Stimulated activated naive CD4-positive, alpha-beta T cell (primary cell): Measurements from ENCODE around the gene RHOH.
"Not testable (repeated sequence)": the region's sequence is repeated elsewhere in the genome, so short reads cannot be mapped to it uniquely, and the experiment has no call there.

ENCODE experiments used
- DNase-seq, 6 experiments: peaks; one replicate each; lab custom pipeline; 2025; lab: John Stamatoyannopoulos, UW

RHOH gene, protein sequence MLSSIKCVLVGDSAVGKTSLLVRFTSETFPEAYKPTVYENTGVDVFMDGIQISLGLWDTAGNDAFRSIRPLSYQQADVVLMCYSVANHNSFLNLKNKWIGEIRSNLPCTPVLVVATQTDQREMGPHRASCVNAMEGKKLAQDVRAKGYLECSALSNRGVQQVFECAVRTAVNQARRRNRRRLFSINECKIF

DNA sequence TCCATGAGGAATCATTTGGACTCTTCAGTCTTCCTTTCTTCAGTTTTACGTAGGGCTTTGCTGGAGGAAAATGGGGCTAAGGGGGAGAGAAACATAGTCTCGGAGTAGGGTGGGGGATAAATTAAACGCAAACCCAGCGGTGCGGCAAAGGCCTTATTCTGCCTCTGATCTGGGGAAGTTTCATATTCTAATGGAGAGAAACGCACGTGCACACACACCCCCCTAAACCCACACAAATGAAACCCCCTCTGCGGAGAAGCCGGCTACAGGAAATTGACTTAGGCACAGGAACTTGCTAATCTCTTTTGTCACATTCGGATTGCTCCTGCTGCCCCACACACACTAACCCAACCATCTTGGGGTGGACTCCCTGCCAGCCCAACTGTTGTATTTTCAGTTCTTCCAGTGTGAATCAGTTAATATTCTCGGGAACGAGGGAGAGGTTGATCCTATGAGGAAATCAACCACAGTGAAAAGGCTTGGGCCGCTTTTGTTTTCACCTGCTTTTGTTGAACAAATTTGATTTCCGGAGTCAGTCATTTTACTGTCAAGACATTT lies at the start of gene RHOH:
Gene RHOH (plus strand): TSS at position 308 of the 558 bp plus-strand sequence. CDS start 46,356 bp downstream, outside the sequence.
- DNase-seq, result peak; percentile 67 to 88 (median 79)

DNA sequence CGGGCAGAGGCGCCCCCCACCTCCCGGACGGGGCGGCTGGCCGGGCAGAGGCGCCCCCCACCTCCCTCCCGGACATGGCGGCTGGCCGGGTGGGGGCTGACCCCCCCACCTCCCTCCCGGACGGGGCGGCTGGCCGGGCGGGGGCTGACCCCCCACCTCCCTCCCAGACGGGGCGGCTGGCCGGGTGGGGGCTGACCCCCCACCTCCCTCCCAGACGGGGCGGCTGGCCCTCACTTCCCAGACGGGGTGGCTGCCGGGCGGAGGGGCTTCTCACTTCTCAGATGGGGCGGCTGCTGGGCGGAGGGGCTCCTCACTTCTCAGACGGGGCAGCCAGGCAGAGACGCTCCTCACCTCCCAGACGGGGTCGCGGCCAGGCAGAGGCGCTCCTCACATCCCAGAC lies 49.3 kb upstream of the RHOH start:
- DNase-seq, result not testable (repeated sequence)

DNA sequence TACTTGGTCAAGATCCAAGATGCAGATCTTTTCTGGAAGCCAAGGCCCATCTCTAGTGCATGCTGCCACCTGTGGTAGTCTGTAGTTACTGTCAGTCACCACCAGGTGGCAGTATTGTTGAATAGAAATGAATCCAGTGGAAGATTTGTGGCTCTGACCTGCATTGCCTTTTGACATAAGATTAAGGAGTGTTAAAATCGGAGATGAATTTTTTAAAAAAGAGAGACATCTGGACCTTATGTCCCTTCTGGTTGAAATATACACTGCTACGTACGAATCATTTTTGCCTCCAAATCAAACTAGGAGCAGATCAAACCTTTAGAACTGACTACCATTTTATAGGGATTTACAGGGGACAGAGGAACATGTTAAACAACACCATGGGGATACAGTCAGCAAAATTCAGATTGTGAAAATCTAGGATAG lies 46.9 kb upstream of the RHOH start:
- DNase-seq, result peak; percentile 29 to 88 (median 69)

DNA sequence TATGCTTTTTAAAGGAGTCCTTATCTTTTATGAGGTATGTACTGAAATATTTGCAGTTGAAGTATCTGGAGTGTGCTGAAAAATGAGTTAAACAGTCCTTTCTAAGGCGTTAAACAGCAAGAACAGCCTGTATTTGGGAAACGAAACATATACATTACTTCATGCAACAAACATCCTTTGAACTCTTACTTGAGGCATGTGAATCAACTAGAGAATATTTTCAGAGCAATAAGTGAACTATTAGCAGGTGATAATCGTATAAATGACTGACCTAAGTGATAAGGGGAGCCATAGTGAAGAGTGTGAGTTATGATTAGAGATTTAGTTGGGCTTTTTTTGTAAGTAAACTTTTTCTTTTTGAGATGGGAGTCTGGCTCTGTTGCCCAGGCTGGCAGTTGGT lies 45.9 kb upstream of the RHOH start:
- DNase-seq, result no peak

DNA sequence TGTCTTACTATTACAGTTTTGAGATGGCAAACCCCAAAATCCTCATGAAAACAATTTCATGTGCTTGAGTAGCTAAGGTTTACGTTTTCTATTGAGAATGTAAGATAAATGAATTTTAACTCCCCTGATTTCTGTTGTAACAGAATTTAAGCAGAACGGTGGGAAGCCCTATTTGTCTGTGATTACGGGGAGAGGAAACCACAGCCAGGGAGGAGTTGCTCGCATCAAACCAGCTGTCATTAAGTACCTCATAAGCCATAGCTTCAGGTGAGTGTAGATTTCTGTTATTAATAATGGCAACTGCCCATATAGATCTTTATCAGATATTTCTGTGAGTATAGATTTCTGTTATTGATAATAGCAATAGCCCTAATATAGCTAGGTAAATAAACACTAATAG lies 44.2 kb upstream of the RHOH start:
- DNase-seq, result peak in 5 of 6 experiments; percentile 4 to 26 (median 21)

DNA sequence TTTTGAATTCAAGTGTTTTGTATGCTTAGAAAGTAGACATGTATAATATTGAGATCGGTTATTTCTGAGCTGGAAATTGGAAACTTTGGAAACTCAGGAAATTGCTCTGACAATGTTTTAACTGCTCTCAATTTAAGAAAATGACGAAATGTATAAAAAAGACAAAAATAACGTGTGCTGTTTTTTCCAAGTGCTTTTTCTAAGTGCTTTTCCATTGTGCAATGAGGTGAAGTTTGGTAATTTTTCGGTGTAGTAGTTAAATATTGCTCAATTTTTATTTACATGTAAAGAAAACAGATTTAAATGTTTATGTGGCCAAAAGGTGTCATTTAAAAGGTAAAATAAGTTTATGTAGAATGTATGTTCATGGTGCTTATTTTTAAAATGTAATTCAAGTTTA lies 39.4 kb upstream of the RHOH start:
- no peak for DNase-seq

DNA sequence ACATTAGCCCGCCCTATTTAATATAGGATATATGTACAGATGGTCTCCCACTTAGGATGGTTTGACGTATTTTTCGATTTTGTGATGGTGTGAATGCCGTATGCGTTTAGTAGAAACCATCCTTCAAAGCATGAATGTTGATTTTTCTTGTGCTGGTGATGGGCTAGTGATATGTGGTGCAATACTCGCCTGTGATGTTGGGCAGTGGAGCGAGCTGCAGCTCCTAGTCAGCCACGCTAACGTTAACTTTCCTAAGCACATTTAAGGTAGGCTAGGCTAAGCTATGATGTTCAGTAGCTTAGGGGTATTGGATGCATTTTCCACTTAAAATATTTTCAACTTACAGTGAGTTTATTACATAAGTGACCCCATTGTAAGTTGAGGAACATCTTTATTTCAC lies 36.6 kb upstream of the RHOH start:
- DNase-seq, result no peak

DNA sequence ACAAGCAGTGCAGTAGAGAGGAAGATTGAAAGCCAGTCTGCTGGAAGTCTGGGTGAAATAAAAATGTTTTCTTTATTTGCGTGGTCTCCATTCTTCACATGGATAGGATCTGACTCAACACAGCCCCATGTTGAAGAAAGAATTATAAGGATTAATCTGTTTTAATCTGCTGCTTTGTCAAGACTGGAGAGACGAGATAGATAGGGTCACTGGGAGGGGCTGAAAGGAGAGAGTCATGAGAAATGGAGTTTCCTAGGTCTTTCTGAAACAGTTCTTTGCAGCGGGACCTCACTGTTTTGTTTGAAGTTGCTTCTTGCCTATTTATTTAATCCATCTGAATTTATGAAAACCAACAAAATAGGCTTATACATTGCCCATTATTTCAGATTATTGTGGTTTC lies 32.4 kb upstream of the RHOH start:
- no peak for DNase-seq

DNA sequence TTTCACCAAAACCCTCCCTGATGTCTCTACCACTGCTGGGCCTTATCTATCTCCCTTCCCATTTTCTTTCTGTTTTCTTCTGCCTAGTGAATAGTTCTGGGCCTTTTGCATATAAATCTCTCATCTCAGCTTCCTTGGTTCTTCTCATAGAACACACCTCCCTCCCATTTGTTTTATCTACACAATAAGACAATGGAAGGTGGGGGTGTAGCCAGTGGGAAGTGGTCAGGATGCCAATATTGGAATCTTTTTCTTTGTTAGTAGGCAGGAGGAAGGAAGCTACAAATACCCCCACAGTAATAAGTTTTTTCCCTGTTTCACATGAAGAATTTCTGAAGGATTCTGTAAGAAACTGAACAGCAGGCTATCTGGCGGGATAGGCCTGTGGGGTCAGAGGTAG lies 30.9 kb upstream of the RHOH start:
- no peak for DNase-seq

DNA sequence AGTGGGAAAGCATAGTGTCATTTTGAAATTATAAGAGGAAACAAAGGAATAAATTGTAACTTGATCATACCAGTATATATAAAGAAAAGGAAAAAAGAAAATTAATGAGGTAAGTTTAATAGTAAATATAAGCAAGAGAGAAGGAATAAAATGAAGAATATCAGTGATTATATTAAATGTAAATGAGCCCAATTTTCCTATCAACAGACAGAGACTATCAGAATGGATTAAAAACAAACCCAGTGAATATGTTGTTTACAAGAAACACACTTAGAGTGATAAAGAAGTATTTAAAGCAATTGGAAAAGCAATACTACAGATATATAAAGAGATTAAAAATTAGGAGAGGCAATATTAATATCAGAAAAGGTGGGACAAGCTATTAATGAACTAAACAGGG lies 28.8 kb upstream of the RHOH start:
- no peak for DNase-seq

DNA sequence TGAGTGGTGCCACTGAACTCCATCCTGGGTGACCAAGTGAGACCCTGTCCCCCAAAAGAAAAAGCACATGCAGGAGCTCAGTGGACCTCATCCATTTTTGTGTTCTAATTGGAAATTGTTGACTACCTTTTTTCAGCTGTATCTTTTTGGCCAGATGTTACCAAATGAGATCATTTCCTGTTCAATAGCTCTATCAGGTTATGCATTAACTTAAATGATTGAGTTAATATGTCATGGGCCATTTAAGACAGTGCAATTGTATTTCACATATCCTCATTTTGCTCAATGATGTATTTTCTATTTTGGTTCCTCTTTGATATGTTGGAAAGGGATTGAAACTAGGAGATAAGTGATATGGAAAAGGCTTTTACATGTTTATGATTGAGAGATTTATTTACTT lies 26.2 kb upstream of the RHOH start:
- DNase-seq, result no peak

DNA sequence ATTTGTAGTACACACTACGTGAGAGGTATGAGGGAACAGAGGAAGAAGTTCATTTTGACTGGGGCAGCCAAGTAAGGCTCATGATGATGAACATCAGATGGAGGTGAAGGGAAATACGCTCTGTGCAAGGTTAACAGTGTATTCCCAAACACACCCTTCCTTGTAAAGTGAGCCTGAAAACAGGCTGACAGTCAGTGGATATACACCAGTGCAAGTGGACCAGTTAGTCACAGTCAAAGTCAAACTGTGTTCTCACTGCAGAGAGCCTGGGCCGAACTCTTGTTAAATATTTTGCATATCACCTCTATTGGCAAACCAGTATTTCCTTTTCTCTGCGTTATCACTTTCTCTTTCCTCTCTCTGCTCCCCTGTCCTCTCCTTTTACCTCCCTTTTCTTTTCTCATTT lies 23.4 kb upstream of the RHOH start:
- DNase-seq, result peak in 1 of 6 experiments; percentile 4

DNA sequence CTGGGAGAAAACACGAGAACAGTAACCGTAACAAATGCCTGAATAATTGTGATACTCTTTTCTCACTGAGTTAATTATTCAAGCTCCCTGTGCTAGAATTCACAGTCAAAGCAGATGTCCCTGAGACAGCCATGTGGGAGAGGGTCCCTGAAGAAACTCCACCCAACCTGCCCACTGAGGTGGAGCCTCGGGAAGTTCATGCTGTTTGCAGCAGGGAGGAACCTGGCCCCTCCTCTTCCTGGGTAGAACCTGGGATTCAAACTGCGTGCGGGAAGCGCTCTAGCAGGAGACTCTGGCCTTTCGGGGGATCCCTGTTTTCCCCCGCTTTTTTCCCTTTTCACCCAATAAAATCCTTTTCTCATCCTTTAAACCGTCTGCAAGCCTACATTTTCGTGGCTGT lies 20.2 kb upstream of the RHOH start:
- DNase-seq, result no peak

DNA sequence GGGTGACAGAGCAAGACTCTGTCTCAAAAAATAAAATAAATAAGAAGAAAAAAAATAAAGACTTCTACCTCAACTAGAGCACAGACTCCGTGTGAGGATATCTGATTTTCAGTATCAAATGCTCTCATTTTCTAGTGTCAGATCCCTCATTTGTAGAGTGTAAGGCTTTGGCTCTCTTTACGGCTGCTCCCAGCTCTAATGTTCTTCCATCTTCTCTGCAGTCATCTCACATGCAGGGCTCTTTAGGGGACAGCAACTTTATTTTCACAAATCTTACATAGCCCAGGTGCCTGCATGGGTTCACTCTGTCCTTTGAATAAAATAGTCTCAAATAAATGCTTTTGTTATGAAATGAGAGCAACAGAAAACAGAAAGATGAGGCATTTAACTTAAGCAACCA lies 19.2 kb upstream of the RHOH start:
- DNase-seq, result no peak

DNA sequence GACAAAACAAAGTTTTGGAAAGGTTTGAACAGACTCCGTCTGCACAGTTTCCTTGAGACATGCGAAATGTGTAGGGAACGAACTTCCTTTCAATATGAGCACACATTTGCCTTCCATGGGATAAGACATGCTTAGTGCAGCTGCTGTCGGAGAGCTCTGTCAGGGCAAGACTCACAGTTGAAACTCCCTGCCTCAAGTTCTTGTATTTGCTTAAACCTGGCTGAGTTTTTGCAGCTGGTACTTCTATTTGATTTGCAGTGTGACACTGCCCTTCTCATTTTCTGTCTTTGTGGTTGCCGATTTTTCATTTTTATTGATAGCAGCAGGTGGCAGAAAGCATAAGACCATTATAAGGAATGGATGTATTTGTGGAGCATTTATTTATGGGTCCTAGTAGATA lies 18.2 kb upstream of the RHOH start:
- DNase-seq, result no peak

DNA sequence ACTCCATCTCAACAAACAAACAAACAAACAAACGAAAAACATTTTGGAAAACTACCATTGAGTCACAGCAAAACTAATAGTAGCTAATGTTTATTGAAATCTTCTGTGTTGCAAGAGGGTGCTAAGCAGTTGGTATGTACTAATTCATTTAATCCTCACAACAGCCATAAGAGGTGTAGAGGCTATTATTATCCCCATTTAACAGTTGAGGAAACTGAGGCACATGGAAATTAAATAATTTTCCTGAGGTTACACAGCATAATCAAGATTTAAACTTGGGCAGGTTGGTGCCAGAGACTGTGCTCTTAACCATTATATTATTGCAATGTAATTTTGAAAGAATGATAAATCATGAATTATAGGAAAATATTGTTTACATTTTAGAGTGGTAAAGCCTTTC lies 17.5 kb upstream of the RHOH start:
- DNase-seq, result no peak

DNA sequence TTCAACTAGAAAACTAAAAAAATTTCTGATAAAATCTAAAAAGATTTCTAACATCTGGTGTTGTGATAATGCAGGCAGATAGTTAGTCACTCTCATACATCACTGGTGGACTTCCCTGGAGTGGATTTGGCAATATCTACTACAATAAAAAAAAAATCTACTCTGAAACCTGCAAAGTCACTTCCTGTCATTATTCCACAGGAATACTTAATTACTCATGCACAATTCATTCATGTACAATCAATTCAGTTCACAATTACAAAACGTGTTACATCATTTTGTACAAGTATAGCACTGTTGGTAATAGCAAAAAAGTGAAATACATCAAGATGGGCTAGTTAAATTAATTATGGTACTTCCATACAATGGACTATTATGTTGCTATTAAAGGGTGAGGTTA lies 16.5 kb upstream of the RHOH start:
- DNase-seq, result no peak

DNA sequence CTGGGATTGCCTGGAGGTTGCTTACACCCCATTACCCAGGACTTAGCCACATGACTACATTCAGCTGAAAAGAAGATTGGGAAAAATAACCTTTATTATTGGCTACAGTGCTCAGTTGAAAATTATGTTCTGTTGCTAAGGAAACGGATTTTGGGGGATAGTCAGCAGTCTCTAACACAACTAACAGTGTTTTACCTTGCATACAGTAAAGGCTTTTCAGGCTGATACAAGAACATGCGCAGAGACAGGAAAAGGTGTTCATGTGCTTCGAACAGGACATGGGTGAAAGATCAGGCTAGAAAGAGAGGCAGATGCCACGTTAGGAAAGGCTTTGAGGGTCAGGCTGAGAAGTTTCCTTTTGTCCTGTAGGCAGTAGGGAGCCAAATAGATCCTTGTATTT lies 14.8 kb upstream of the RHOH start:
- no peak for DNase-seq

DNA sequence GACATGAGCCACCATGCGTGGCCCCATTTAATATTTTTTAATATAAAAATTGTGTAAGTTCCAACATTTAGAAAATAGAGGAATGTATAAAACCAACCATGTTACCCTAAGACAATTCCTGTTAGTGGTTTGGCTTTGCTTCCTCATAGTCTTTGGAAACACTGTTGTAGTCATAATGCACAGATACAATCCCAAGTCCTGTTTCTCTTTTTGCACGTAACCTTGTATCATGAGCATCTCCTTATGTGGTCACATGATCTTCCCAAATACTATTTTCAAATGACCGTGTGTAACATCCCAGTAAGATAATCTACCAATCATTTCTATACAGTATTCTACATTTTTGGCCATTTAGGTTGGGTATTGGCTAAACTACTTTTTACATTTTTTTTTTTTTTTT lies 13.9 kb upstream of the RHOH start:
- no peak for DNase-seq

DNA sequence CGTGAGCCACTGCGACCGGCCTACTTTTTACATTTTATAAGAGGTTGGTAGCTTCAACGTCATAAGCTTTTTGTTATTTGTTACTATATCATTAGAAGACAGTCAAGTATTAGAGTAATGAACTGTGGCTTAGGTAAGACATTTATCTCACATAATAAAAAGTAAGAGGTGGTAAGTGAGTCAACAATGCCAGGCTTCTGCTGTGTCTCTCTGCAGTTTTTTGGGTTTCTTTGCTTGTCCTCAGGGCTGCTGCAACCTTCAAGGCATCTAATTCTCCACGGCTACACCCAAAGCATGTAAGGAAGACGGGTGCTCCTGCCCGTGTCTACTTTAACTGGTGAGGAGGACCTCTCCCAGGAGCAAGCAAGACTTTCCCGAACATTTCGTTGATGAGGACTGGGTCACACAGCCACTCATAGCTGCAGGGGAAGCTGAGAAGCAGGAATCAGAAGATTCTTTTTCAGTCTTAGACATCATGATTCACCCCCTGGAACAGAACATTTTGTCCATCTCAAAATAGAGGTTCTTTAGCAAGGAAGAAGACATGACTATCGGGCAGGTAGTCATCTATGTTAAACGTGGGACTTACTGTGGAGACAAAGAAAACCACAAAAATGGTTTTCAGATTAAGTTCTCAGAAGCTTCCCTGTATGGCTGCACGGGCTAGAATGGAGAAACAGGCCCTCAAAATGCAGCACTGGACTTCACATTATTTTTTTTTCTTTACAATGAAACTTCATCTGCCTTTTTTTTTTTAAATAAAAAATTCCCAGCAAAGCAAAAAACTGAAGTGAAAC lies 13.0 kb upstream of the RHOH start:
- DNase-seq, result no peak

DNA sequence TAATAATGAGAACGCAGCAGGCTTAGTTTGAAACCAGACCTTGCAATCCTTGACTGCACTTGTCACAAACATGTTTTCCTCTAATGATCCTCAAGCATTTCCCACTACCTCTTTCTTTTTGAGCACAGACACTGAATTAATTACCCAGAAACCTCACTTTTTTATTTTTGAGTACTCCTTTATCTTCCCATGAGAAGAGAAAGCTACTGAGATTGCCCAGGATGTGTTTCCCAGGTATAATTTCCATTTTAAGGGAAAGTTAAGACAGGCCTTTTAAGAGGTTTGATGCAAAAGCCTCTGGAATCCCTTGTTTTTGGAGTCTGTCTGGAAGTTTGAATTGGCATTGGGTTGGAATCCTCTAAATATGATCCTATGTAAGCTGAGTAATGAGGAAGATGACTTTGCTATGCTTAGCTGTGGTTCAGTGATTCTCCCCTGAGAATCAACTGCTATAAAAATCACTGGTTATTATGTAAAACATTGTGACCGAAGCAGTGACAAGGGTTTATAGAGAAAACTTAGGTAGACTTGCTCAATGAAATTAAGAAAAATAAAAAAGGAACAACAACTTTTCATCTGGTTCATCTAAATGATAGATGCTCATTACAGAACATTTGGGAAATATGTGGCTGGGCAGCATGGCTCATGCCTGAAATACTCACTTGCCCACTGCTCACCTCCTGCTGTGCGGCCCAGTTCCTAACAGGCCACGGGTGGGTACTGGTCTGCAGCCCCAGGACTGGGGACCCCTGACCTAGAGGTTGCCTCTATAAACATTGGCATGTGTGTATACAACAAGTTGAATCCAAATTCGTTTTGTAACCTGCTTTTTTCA lies 10.8 kb upstream of the RHOH start:
- DNase-seq, result no peak

DNA sequence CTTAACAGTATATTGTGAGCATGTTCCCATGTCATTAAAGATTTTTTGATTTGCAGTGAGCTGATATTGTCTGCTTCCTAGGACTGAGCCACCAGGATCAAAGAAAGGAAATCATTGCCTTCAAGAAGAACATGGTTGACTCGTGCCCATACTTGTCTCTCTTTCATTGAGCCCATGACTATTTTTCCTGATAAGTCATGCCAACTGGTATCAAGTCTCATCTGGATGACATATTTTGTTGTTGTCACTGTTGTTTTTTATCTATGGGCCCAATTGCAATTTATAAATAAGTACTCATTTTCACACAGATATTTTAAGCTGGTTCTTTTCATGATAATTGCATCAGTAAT lies 10.2 kb upstream of the RHOH start:
- no peak for DNase-seq
